Neural progenitor cell (in vitro differentiated cells): ENCODE results near the gene CDCA4.

Source experiments
- EZH2 ChIP-seq: fragments of 200-600 bp; sonication (generic); IDR thresholded peaks from 2 replicates; pipeline ENCODE4 v1.6.1; 2017; ENCODE audit warnings: antibody characterized with exemption, mild to moderate bottlenecking, moderate library complexity
- EZH2phosphoT487 ChIP-seq: fragments of 200-600 bp; sonication (generic); IDR thresholded peaks from 2 replicates; pipeline ENCODE4 v1.6.1; 2017; ENCODE audit warnings: antibody characterized with exemption
- TF ChIP-seq, protein P1 (sequence below): fragments of 200-600 bp; sonication (generic); IDR thresholded peaks from 2 replicates; pipeline ENCODE4 v1.5.1; 2017; ENCODE audit warnings: antibody characterized with exemption, mild to moderate bottlenecking

GRCh38 chr14:104998801-104999200, 22.1 kb downstream of the CDCA4 start:
- TF ChIP-seq, protein P1, sequence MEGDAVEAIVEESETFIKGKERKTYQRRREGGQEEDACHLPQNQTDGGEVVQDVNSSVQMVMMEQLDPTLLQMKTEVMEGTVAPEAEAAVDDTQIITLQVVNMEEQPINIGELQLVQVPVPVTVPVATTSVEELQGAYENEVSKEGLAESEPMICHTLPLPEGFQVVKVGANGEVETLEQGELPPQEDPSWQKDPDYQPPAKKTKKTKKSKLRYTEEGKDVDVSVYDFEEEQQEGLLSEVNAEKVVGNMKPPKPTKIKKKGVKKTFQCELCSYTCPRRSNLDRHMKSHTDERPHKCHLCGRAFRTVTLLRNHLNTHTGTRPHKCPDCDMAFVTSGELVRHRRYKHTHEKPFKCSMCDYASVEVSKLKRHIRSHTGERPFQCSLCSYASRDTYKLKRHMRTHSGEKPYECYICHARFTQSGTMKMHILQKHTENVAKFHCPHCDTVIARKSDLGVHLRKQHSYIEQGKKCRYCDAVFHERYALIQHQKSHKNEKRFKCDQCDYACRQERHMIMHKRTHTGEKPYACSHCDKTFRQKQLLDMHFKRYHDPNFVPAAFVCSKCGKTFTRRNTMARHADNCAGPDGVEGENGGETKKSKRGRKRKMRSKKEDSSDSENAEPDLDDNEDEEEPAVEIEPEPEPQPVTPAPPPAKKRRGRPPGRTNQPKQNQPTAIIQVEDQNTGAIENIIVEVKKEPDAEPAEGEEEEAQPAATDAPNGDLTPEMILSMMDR: no peak
- no peak for TF ChIP-seq EZH2
- no peak for TF ChIP-seq EZH2phosphoT487
